Epithelial cell of proximal tubule (primary cell): Measurements from ENCODE around the gene CLDN12. TPM values are rescaled to one million over a fixed set of nuclear protein-coding genes. Genes with fewer than 3 reads are reported as not detected.

Experiments used
- DNase-seq: peaks from one replicate; pipeline ENCODE4 v3.0.0-alpha.2; 2011; ENCODE audit warnings: low read depth
- H3K4me3 ChIP-seq: 2 replicates; pipeline ENCODE4 v1.5.1; 2011; ENCODE audit warnings: low read depth, mild to moderate bottlenecking, low read length
- CTCF ChIP-seq: conservative IDR thresholded peaks from 2 replicates; pipeline ENCODE4 v1.5.1; 2012; ENCODE audit warnings: low read depth, mild to moderate bottlenecking, low read length
- total RNA-seq: library from RNA; depleted of rRNA; stranded (reverse); fragments of >200 nt; gene quantifications from 2 replicates; pipeline ENCODE4 v1.2.3, GENCODE V29; 2015

Gene CLDN12
- total RNA-seq: 25.2 and 53.3 TPM in 2 replicates

GRCh38 chr7:90403174-90404113 lies at the start of gene CLDN12:
Gene CLDN12 (plus strand): TSS chr7:90403461. CDS start chr7:90412677, 9,216 bp downstream.
- DNase-seq: peak; percentile 98
- no peak for TF ChIP-seq CTCF
- H3K4me3 ChIP-seq: peak within 1 kb of the TSS; percentile 73

GRCh38 chr7:90383422-90383821 lies 19.8 kb upstream of the CLDN12 start:
- H3K4me3 ChIP-seq: no peak overlapping the region
- TF ChIP-seq CTCF: no peak

GRCh38 chr7:90383861-90384260 lies 19.4 kb upstream of the CLDN12 start:
- no peak for TF ChIP-seq CTCF
- no peak overlapping the region for H3K4me3 ChIP-seq
- DNase-seq: no peak

More at GRCh38 chr7:90383422-90383821, 19.8 kb upstream of the CLDN12 start:
- no peak for DNase-seq

- no peak for DNase-seq
- H3K4me3 ChIP-seq: no peak overlapping the region
- no peak for TF ChIP-seq CTCF
These were observed 18.8 kb upstream of the CLDN12 start for GRCh38 chr7:90384433-90384832.

GRCh38 chr7:90387470-90388240 lies 15.6 kb upstream of the CLDN12 start:
- no peak for TF ChIP-seq CTCF
- no peak overlapping the region for H3K4me3 ChIP-seq
- DNase-seq: no peak

GRCh38 chr7:90390926-90391325 lies 12.3 kb upstream of the CLDN12 start:
- no peak for TF ChIP-seq CTCF
- DNase-seq: no peak
- no peak overlapping the region for H3K4me3 ChIP-seq
